ENCODE measurements around the gene ADAP2.

GRCh38 chr17:30915833-30916611, 5.7 kb upstream of the ADAP2 start:
- TF ChIP-seq POLR2A (IDR thresholded peaks at IDR 0.05; ENCODE audit: low read depth, low read length) (no peak), POLR2AphosphoS5 (IDR thresholded peaks at IDR 0.05; ENCODE audit: low read depth, low read length) (no peak), SPI1 (IDR thresholded peaks at IDR 0.05; ENCODE audit: low read depth, low read length) (no peak), TAF1 (IDR thresholded peaks at IDR 0.05; ENCODE audit: low read depth, low read length) (no peak)
